ENCODE data around the gene SLC38A8.

SLC38A8 gene

GRCh38 chr16:83994087-83994486 is 48.5 kb downstream of the SLC38A8 start:
- DNase-seq, result no peak

- no peak for DNase-seq
Observed at GRCh38 chr16:83992624-83993023, 50.0 kb downstream of the SLC38A8 start.

- no peak for DNase-seq
Observed at GRCh38 chr16:83990492-83990891, 52.1 kb downstream of the SLC38A8 start.

- no peak for DNase-seq
Observed at GRCh38 chr16:83989300-83989699, 53.3 kb downstream of the SLC38A8 start.

GRCh38 chr16:83983491-83983890 is 59.1 kb downstream of the SLC38A8 start:
- DNase-seq, result no peak

GRCh38 chr16:83981799-83982198 is 60.8 kb downstream of the SLC38A8 start:
- DNase-seq, result no peak

GRCh38 chr16:83980794-83981193 is 61.8 kb downstream of the SLC38A8 start:
- DNase-seq, result no peak

GRCh38 chr16:83979441-83979840 is 63.2 kb downstream of the SLC38A8 start:
- DNase-seq, result no peak

- no peak for DNase-seq
Observed at GRCh38 chr16:83978401-83978904, 64.1 kb downstream of the SLC38A8 start.

GRCh38 chr16:83977056-83977815 is 65.4 kb downstream of the SLC38A8 start:
- DNase-seq, result no peak

- no peak for DNase-seq
Observed at GRCh38 chr16:83975590-83976260, 66.9 kb downstream of the SLC38A8 start.

GRCh38 chr16:83974475-83974874 is 68.1 kb downstream of the SLC38A8 start:
- DNase-seq, result no peak

- DNase-seq, result no peak
Observed at GRCh38 chr16:83973581-83974385, 68.8 kb downstream of the SLC38A8 start.

- DNase-seq, result no peak
Observed at GRCh38 chr16:83973077-83973476, 69.5 kb downstream of the SLC38A8 start.

- no peak for DNase-seq
Observed at GRCh38 chr16:83972256-83973008, 70.2 kb downstream of the SLC38A8 start.

- DNase-seq, result no peak
Observed at GRCh38 chr16:83971165-83972130, 71.1 kb downstream of the SLC38A8 start.

- DNase-seq, result no peak
Observed at GRCh38 chr16:83970430-83970815, 72.2 kb downstream of the SLC38A8 start.

GRCh38 chr16:83969771-83970429 is 72.7 kb downstream of the SLC38A8 start:
- no peak for DNase-seq

GRCh38 chr16:83968891-83969649 is 73.5 kb downstream of the SLC38A8 start:
- DNase-seq, result no peak

GRCh38 chr16:83968306-83968851 is 74.2 kb downstream of the SLC38A8 start:
- no peak for DNase-seq
